Measurements from ENCODE around the gene ASTN2.

ASTN2 gene

GRCh38 chr9:117242082-117242481 is 172.8 kb downstream of the ASTN2 start:
- H3K27ac Mint-ChIP-seq: no peak overlapping the region
- H3K4me1 Mint-ChIP-seq (ENCODE audit: low read depth): no peaks in the 10 kb centered on the region
- H3K4me3 Mint-ChIP-seq: no peak overlapping the region
- H3K27me3 Mint-ChIP-seq (ENCODE audit: low read depth): no peaks in the 10 kb centered on the region
- H3K9me3 Mint-ChIP-seq: no peaks in the 10 kb centered on the region
- H3K36me3 Mint-ChIP-seq (ENCODE audit: low read depth): no peaks in the 10 kb centered on the region

GRCh38 chr9:117239428-117239827 is 175.4 kb downstream of the ASTN2 start:
- Mint-ChIP-seq H3K27ac (no peak overlapping the region), H3K9me3 (no peaks in the 10 kb centered on the region), H3K4me3 (no peak overlapping the region), H3K36me3 (ENCODE audit: low read depth) (no peaks in the 10 kb centered on the region), H3K27me3 (ENCODE audit: low read depth) (no peaks in the 10 kb centered on the region), H3K4me1 (ENCODE audit: low read depth) (no peaks in the 10 kb centered on the region)

- Mint-ChIP-seq H3K9me3 (no peaks in the 10 kb centered on the region), H3K4me3 (no peak overlapping the region), H3K27me3 (ENCODE audit: low read depth) (no peaks in the 10 kb centered on the region), H3K4me1 (ENCODE audit: low read depth) (no peaks in the 10 kb centered on the region), H3K36me3 (ENCODE audit: low read depth) (no peaks in the 10 kb centered on the region), H3K27ac (no peak overlapping the region)
These were observed 180.8 kb downstream of the ASTN2 start for GRCh38 chr9:117234103-117234502.

GRCh38 chr9:117233016-117233415 is 181.8 kb downstream of the ASTN2 start:
- Mint-ChIP-seq H3K4me1 (ENCODE audit: low read depth) (no peaks in the 10 kb centered on the region), H3K27ac (no peak overlapping the region), H3K4me3 (no peak overlapping the region), H3K27me3 (ENCODE audit: low read depth) (no peaks in the 10 kb centered on the region), H3K36me3 (ENCODE audit: low read depth) (no peaks in the 10 kb centered on the region), H3K9me3 (no peaks in the 10 kb centered on the region)

- Mint-ChIP-seq H3K9me3 (no peaks in the 10 kb centered on the region), H3K36me3 (ENCODE audit: low read depth) (no peaks in the 10 kb centered on the region), H3K4me1 (ENCODE audit: low read depth) (no peaks in the 10 kb centered on the region), H3K27me3 (ENCODE audit: low read depth) (no peaks in the 10 kb centered on the region), H3K4me3 (no peak overlapping the region), H3K27ac (no peak overlapping the region)
These were observed 182.6 kb downstream of the ASTN2 start for GRCh38 chr9:117232281-117232680.

- no peak overlapping the region for H3K27ac Mint-ChIP-seq
- no peaks in the 10 kb centered on the region for H3K9me3 Mint-ChIP-seq
These were observed 183.8 kb downstream of the ASTN2 start for GRCh38 chr9:117231012-117231411.

GRCh38 chr9:117224695-117225094 is 190.2 kb downstream of the ASTN2 start:
- H3K4me1 Mint-ChIP-seq (ENCODE audit: low read depth): no peaks in the 10 kb centered on the region
- H3K27ac Mint-ChIP-seq: no peak overlapping the region
- no peaks in the 10 kb centered on the region for H3K9me3 Mint-ChIP-seq
- H3K27me3 Mint-ChIP-seq (ENCODE audit: low read depth): no peaks in the 10 kb centered on the region
- H3K4me3 Mint-ChIP-seq: no peak overlapping the region
- no peaks in the 10 kb centered on the region for H3K36me3 Mint-ChIP-seq (ENCODE audit: low read depth)

More at GRCh38 chr9:117231012-117231411, 183.8 kb downstream of the ASTN2 start:
- no peaks in the 10 kb centered on the region for H3K36me3 Mint-ChIP-seq (ENCODE audit: low read depth)
- no peaks in the 10 kb centered on the region for H3K4me1 Mint-ChIP-seq (ENCODE audit: low read depth)
- no peak overlapping the region for H3K4me3 Mint-ChIP-seq
- no peaks in the 10 kb centered on the region for H3K27me3 Mint-ChIP-seq (ENCODE audit: low read depth)

GRCh38 chr9:117218951-117219350 is 195.9 kb downstream of the ASTN2 start:
- Mint-ChIP-seq H3K9me3 (no peaks in the 10 kb centered on the region), H3K27ac (no peak overlapping the region), H3K27me3 (ENCODE audit: low read depth) (no peaks in the 10 kb centered on the region), H3K36me3 (ENCODE audit: low read depth) (no peaks in the 10 kb centered on the region), H3K4me3 (no peak overlapping the region), H3K4me1 (ENCODE audit: low read depth) (no peaks in the 10 kb centered on the region)

- H3K4me3 Mint-ChIP-seq: no peak overlapping the region
- no peaks in the 10 kb centered on the region for H3K36me3 Mint-ChIP-seq (ENCODE audit: low read depth)
- H3K4me1 Mint-ChIP-seq (ENCODE audit: low read depth): no peaks in the 10 kb centered on the region
- H3K27me3 Mint-ChIP-seq (ENCODE audit: low read depth): no peaks in the 10 kb centered on the region
- H3K27ac Mint-ChIP-seq: no peak overlapping the region
- peaks cover 4% of the 10 kb centered on the region for H3K9me3 Mint-ChIP-seq
These were observed 200.4 kb downstream of the ASTN2 start for GRCh38 chr9:117214416-117214815.

- H3K36me3 Mint-ChIP-seq (ENCODE audit: low read depth): no peaks in the 10 kb centered on the region
- H3K27me3 Mint-ChIP-seq (ENCODE audit: low read depth): no peaks in the 10 kb centered on the region
- no peak overlapping the region for H3K27ac Mint-ChIP-seq
- H3K9me3 Mint-ChIP-seq: peaks cover 8% of the 10 kb centered on the region
- no peak overlapping the region for H3K4me3 Mint-ChIP-seq
- no peaks in the 10 kb centered on the region for H3K4me1 Mint-ChIP-seq (ENCODE audit: low read depth)
These were observed 203.6 kb downstream of the ASTN2 start for GRCh38 chr9:117211280-117211679.

GRCh38 chr9:117205806-117206205 is 209.1 kb downstream of the ASTN2 start:
- no peaks in the 10 kb centered on the region for H3K27me3 Mint-ChIP-seq (ENCODE audit: low read depth)
- H3K27ac Mint-ChIP-seq: no peak overlapping the region
- H3K36me3 Mint-ChIP-seq (ENCODE audit: low read depth): no peaks in the 10 kb centered on the region
- peaks cover 4% of the 10 kb centered on the region for H3K9me3 Mint-ChIP-seq
- no peaks in the 10 kb centered on the region for H3K4me1 Mint-ChIP-seq (ENCODE audit: low read depth)
- H3K4me3 Mint-ChIP-seq: no peak overlapping the region

- Mint-ChIP-seq H3K27me3 (ENCODE audit: low read depth) (no peaks in the 10 kb centered on the region), H3K27ac (no peak overlapping the region), H3K36me3 (ENCODE audit: low read depth) (no peaks in the 10 kb centered on the region), H3K4me3 (no peak overlapping the region), H3K4me1 (ENCODE audit: low read depth) (no peaks in the 10 kb centered on the region), H3K9me3 (peaks cover 6% of the 10 kb centered on the region)
These were observed 209.9 kb downstream of the ASTN2 start for GRCh38 chr9:117204971-117205370.

- H3K27me3 Mint-ChIP-seq (ENCODE audit: low read depth): no peaks in the 10 kb centered on the region
- H3K4me3 Mint-ChIP-seq: no peak overlapping the region
- H3K9me3 Mint-ChIP-seq: peaks cover 3% of the 10 kb centered on the region
These were observed 223.2 kb downstream of the ASTN2 start for GRCh38 chr9:117191504-117192261.

GRCh38 chr9:117189121-117189520 is 225.7 kb downstream of the ASTN2 start:
- Mint-ChIP-seq H3K27me3 (ENCODE audit: low read depth) (no peaks in the 10 kb centered on the region), H3K36me3 (ENCODE audit: low read depth) (no peaks in the 10 kb centered on the region), H3K4me1 (ENCODE audit: low read depth) (no peaks in the 10 kb centered on the region), H3K9me3 (no peaks in the 10 kb centered on the region), H3K27ac (no peak overlapping the region), H3K4me3 (no peak overlapping the region)

More at GRCh38 chr9:117191504-117192261, 223.2 kb downstream of the ASTN2 start:
- Mint-ChIP-seq H3K36me3 (ENCODE audit: low read depth) (no peaks in the 10 kb centered on the region), H3K4me1 (ENCODE audit: low read depth) (no peaks in the 10 kb centered on the region), H3K27ac (no peak overlapping the region)

- Mint-ChIP-seq H3K9me3 (no peaks in the 10 kb centered on the region), H3K4me3 (no peak overlapping the region), H3K4me1 (ENCODE audit: low read depth) (no peaks in the 10 kb centered on the region), H3K27ac (no peak overlapping the region), H3K36me3 (ENCODE audit: low read depth) (no peaks in the 10 kb centered on the region), H3K27me3 (ENCODE audit: low read depth) (no peaks in the 10 kb centered on the region)
These were observed 226.5 kb downstream of the ASTN2 start for GRCh38 chr9:117188394-117188793.

Measured in T-helper 1 cell treated with Interleukin-12 subunit alpha and Interleukin-12 subunit beta and Interleukin-4 antibody, amounts not matched to agents 30 μg/mL and 1 μg/mL, for 36 hours (primary cell).